MM.1S (cell line): ENCODE data around the gene BCDIN3D.

Experiments
- DNase-seq: peaks from one replicate; pipeline ENCODE4 v3.0.0-alpha.2; 2015
- H2AFZ ChIP-seq: fragments of 300-600 bp; sonication (generic); 2 replicates; pipeline ENCODE4 v1.6.0; 2016; ENCODE audit warnings: antibody characterized with exemption, low read length
- H3F3A ChIP-seq: fragments of 300-600 bp; sonication (generic); 2 replicates; pipeline ENCODE4 v1.6.1; 2016; ENCODE audit warnings: mild to moderate bottlenecking, antibody characterized with exemption, low read length, moderate library complexity, mixed read lengths; ENCODE audit not compliant: insufficient read depth
- H3K27ac ChIP-seq: fragments of 300-600 bp; sonication (generic); 2 replicates; pipeline ENCODE4 v1.5.1; 2016; ENCODE audit warnings: mild to moderate bottlenecking, low read length
- H3K27me3 ChIP-seq: fragments of 300-600 bp; sonication (generic); replicated peaks from 2 replicates; pipeline ENCODE4 v1.6.0; 2016; ENCODE audit warnings: low read length; ENCODE audit not compliant: insufficient read depth
- H3K36me3 ChIP-seq: fragments of 300-600 bp; sonication (generic); replicated peaks from 2 replicates; pipeline ENCODE4 v1.6.1; 2016; ENCODE audit warnings: mild to moderate bottlenecking, low read length, mixed read lengths; ENCODE audit not compliant: insufficient read depth
- H3K4me1 ChIP-seq: fragments of 300-600 bp; sonication (generic); 2 replicates; pipeline ENCODE4 v1.6.1; 2016; ENCODE audit warnings: low read length, mixed read lengths
- H3K4me2 ChIP-seq: fragments of 300-600 bp; sonication (generic); 2 replicates; pipeline ENCODE4 v1.6.0; 2016; ENCODE audit warnings: low read depth, low read length
- H3K4me3 ChIP-seq: fragments of 300-600 bp; sonication (generic); 2 replicates; pipeline ENCODE4 v1.5.1; 2016; ENCODE audit warnings: low read length, mixed read lengths
- H3K79me2 ChIP-seq: fragments of 300-600 bp; sonication (generic); 2 replicates; pipeline ENCODE4 v1.6.1; 2016; ENCODE audit warnings: mixed run types, low read length, mixed read lengths
- H3K9ac ChIP-seq: fragments of 300-600 bp; sonication (generic); 2 replicates; pipeline ENCODE4 v1.6.1; 2016; ENCODE audit warnings: low read length, mixed read lengths
- H3K9me2 ChIP-seq: fragments of 300-600 bp; sonication (generic); replicated peaks from 2 replicates; pipeline ENCODE4 v1.6.1; 2016; ENCODE audit warnings: mild to moderate bottlenecking, low read length, mixed read lengths; ENCODE audit not compliant: insufficient read depth
- H3K9me3 ChIP-seq: fragments of 300-600 bp; sonication (generic); replicated peaks from 2 replicates; pipeline ENCODE4 v1.6.1; 2016; ENCODE audit warnings: mild to moderate bottlenecking, low read length, mixed read lengths; ENCODE audit not compliant: insufficient read depth
- H4K20me1 ChIP-seq: fragments of 300-600 bp; sonication (generic); 2 replicates; pipeline ENCODE4 v1.6.1; 2016; ENCODE audit warnings: mild to moderate bottlenecking, low read length, moderate library complexity, mixed read lengths; ENCODE audit not compliant: insufficient read depth
- EZH2 ChIP-seq: fragments of 300-600 bp; sonication (generic); optimal IDR thresholded peaks from 2 replicates; pipeline ENCODE3; 2017; ENCODE audit warnings: low read depth, mild to moderate bottlenecking, antibody characterized with exemption, low read length, mixed read lengths
- EZH2phosphoT487 ChIP-seq: fragments of 300-600 bp; sonication (generic); IDR thresholded peaks from 2 replicates; pipeline ENCODE4 v1.6.1; 2018; ENCODE audit warnings: antibody characterized with exemption, low read length
- TF ChIP-seq, protein P1 (sequence below): fragments of 300-600 bp; sonication (generic); IDR thresholded peaks from 2 replicates; pipeline ENCODE4 v1.5.1; 2016; ENCODE audit warnings: antibody characterized with exemption, low read length, mixed read lengths

BCDIN3D gene

GRCh38 chr12:49877066-49877465 lies 34.2 kb upstream of the BCDIN3D start:
- Histone ChIP-seq H3K9me3 (no peaks in the 10 kb centered on the region), H3K79me2 (no peaks in the 10 kb centered on the region), H3K9me2 (no peaks in the 10 kb centered on the region), H3K27me3 (no peaks in the 10 kb centered on the region), H3K4me2 (no peak overlapping the region), H4K20me1 (no peaks in the 10 kb centered on the region), H3K9ac (no peak overlapping the region), H3K4me3 (no peak overlapping the region), H3K27ac (no peak overlapping the region), H3K4me1 (no peaks in the 10 kb centered on the region), H2AFZ (no peak overlapping the region), H3F3A (no peaks in the 10 kb centered on the region), H3K36me3 (no peaks in the 10 kb centered on the region)
- DNase-seq: no peak
- TF ChIP-seq EZH2phosphoT487 (no peak), EZH2 (no peak)
- TF ChIP-seq, protein P1, sequence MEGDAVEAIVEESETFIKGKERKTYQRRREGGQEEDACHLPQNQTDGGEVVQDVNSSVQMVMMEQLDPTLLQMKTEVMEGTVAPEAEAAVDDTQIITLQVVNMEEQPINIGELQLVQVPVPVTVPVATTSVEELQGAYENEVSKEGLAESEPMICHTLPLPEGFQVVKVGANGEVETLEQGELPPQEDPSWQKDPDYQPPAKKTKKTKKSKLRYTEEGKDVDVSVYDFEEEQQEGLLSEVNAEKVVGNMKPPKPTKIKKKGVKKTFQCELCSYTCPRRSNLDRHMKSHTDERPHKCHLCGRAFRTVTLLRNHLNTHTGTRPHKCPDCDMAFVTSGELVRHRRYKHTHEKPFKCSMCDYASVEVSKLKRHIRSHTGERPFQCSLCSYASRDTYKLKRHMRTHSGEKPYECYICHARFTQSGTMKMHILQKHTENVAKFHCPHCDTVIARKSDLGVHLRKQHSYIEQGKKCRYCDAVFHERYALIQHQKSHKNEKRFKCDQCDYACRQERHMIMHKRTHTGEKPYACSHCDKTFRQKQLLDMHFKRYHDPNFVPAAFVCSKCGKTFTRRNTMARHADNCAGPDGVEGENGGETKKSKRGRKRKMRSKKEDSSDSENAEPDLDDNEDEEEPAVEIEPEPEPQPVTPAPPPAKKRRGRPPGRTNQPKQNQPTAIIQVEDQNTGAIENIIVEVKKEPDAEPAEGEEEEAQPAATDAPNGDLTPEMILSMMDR: no peak

DNA sequence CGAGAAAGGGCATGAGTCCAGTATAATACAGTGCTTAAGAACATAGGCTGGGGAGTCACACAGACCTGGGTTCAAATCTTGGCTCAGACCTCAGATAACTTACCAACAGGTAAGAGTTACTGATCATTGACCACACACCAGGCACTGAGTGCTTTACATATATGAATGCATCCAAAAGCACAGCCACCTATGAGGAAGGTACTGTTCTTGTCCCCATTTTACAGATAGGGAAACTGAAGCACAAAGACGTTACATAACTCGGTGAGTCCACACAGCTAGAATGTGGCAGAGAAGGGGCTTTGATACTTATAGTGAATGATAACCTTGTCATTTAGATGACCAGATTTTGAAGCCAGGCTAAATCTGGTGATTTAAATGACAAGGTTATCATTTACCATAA lies 33.2 kb upstream of the BCDIN3D start:
- TF ChIP-seq, protein P1: no peak
- TF ChIP-seq EZH2phosphoT487: no peak
- no peak for TF ChIP-seq EZH2
- H3K4me1 ChIP-seq: no peaks in the 10 kb centered on the region
- H3K9me3 ChIP-seq: no peaks in the 10 kb centered on the region
- H3K4me3 ChIP-seq: no peak overlapping the region
- no peak overlapping the region for H3K4me2 ChIP-seq
- H4K20me1 ChIP-seq: no peaks in the 10 kb centered on the region
- DNase-seq: no peak
- no peaks in the 10 kb centered on the region for H3K9me2 ChIP-seq
- no peaks in the 10 kb centered on the region for H3K27me3 ChIP-seq
- H3F3A ChIP-seq: no peaks in the 10 kb centered on the region
- no peaks in the 10 kb centered on the region for H3K36me3 ChIP-seq
- H3K9ac ChIP-seq: no peak overlapping the region
- H3K27ac ChIP-seq: no peak overlapping the region
- no peaks in the 10 kb centered on the region for H3K79me2 ChIP-seq
- no peak overlapping the region for H2AFZ ChIP-seq

DNA sequence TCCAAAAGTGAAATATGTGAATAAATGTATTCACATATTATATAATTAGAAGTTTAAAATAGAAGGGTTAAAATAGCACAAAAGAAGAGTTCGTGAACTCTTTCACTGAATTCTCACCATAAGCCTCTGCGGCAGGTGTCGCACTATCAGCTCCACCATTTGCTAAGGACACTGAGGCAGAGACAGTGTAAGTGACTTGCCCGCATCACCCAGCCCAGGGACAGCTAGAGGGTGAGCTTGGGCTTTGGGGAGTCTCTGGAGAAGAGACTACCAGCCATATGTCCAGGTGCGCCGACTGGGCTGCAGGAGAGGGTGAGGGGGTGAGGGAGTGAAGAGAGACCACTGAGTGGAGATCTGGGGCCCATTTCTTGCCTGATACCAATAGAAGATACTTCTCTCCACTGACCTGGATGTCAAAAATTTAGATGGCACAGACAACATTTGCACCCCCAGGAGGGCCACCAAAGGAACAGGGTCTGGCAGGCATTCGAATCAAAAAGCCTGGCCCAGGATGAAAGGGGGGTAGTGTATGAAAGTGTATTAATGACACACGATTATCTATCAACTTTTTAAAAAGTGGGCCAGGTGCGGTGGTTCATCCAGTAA lies 32.3 kb upstream of the BCDIN3D start:
- Histone ChIP-seq H3K27ac (no peak overlapping the region), H3K4me2 (no peak overlapping the region), H3K36me3 (no peaks in the 10 kb centered on the region), H3K9me3 (no peaks in the 10 kb centered on the region), H3K79me2 (no peaks in the 10 kb centered on the region), H2AFZ (no peak overlapping the region), H3K27me3 (no peaks in the 10 kb centered on the region), H3K4me1 (no peaks in the 10 kb centered on the region), H3K9ac (no peak overlapping the region), H3F3A (no peaks in the 10 kb centered on the region), H3K4me3 (no peak overlapping the region), H4K20me1 (no peaks in the 10 kb centered on the region), H3K9me2 (no peaks in the 10 kb centered on the region)
- TF ChIP-seq, protein P1: no peak
- no peak for TF ChIP-seq EZH2phosphoT487
- TF ChIP-seq EZH2: no peak
- DNase-seq: no peak
